ENCODE data around the gene PLD5. TPM values are rescaled to one million over a fixed set of nuclear protein-coding genes. Genes with fewer than 3 reads are reported as not detected.

PLD5 gene
- total RNA-seq, 5 donors from 2014 or later (not counting 1 experiment from before 2014, with no cell fraction given) = not detected

DNA sequence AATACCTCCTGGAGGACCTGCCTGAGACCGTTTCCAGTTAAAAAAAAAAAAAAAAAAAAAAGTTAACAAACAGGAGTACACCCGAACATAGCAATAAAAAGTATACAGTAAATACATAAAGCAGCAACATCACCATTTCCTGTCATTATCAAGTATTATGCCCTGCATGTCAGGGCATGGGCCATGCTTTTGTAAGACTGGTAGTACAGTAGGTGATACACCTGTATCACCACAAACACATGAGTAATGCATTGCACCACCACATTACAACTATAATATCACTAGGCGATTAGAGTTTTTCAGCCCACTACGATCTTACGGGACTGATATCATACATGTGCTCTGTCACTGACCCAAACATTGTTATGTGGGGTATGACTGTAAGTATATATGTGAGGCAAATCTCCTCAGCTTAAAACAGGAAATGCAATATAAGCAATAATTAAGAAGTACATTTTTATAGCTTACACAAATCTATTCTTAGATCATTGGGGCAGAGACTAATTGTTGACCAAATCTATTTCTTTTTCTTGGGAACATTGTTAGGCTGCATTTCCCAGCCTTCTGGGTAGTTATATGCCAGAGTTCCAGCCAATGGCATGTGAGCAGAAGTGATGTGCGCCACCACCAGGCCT, 98.1 kb downstream of the PLD5 start:
- WGBS (ENCODE audit: insufficient coverage) = no CpG with 5 or more reads among the region's 6 CpGs
- no peaks in the 10 kb centered on the region for H3K36me3 ChIP-seq (ENCODE audit: control insufficient read depth in 2 of 2, extremely low read depth in 1 of 2, insufficient read depth in 1 of 2, low read length in 1 of 2)
- no peak overlapping the region for H3K27ac ChIP-seq (ENCODE audit: low read length)
- Mint-ChIP-seq H3K27me3 (peaks cover 0 to 4% of the 10 kb centered on the region in 2 donors), H3K27ac (no peak overlapping the region), H3K4me3 (no peak overlapping the region), H3K9me3 (peaks cover 0 to 9% (median 2%) of the 10 kb centered on the region in 3 donors), H3K4me1 (no peaks in the 10 kb centered on the region), H3K36me3 (no peaks in the 10 kb centered on the region)
- ChIA-PET CTCF (no interaction called here), POLR2A (no interaction called here)
- no peak for ATAC-seq (replicated peaks in 1 of 4)
- no peak for DNase-seq
- H3K4me1 ChIP-seq (ENCODE audit: control insufficient read depth in 1 of 2, extremely low read depth in 1 of 2, insufficient read depth in 2 of 2, low read length in 2 of 2) = no peaks in the 10 kb centered on the region
- no peak overlapping the region for H3K4me3 ChIP-seq (ENCODE audit: control insufficient read depth in 1 of 2, extremely low read depth in 1 of 2, low read length in 1 of 2)
- H3K27me3 ChIP-seq (replicated peaks in 1 of 2; ENCODE audit: control insufficient read depth in 2 of 2, extremely low read depth in 1 of 2, insufficient read depth in 2 of 2, low read length in 1 of 2) = peaks cover 0 to 4% of the 10 kb centered on the region in 2 experiments
- no peaks in the 10 kb centered on the region for H3K9me3 ChIP-seq

DNA sequence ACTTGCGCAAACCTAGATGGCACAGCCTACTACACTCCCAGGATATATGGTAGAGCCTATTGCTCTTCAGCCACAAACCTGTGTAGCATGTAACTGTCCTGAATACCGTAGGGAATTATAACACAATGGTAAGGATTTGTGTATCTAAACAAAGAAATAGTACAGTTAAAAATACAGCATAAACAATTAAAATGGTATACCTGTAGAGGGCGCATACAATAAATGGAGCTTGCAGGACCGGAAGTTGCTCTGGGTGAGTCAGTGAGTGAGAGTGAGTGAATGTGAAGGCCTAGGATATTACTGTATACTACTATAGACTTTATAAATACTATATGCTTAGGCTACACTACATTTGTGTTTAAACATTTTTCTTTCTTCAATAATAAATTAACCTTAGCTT, 99.3 kb downstream of the PLD5 start:
- DNase-seq (no peak), ATAC-seq (replicated peaks in 1 of 4) (no peak)
- Histone ChIP-seq H3K27me3 (replicated peaks in 1 of 2; ENCODE audit: control insufficient read depth in 2 of 2, extremely low read depth in 1 of 2, insufficient read depth in 2 of 2, low read length in 1 of 2) (peaks cover 0 to under 1% of the 10 kb centered on the region in 2 experiments), H3K27ac (ENCODE audit: low read length) (no peak overlapping the region), H3K4me3 (ENCODE audit: control insufficient read depth in 1 of 2, extremely low read depth in 1 of 2, low read length in 1 of 2) (no peak overlapping the region), H3K9me3 (no peaks in the 10 kb centered on the region), H3K4me1 (ENCODE audit: control insufficient read depth in 1 of 2, extremely low read depth in 1 of 2, insufficient read depth in 2 of 2, low read length in 2 of 2) (no peaks in the 10 kb centered on the region), H3K36me3 (ENCODE audit: control insufficient read depth in 2 of 2, extremely low read depth in 1 of 2, insufficient read depth in 1 of 2, low read length in 1 of 2) (no peaks in the 10 kb centered on the region)
- H3K27me3 Mint-ChIP-seq = no peaks in the 10 kb centered on the region
- no peaks in the 10 kb centered on the region for H3K4me1 Mint-ChIP-seq
- no peaks in the 10 kb centered on the region for H3K9me3 Mint-ChIP-seq
- no peak overlapping the region for H3K27ac Mint-ChIP-seq
- no CpG with 5 or more reads among the region's 4 CpGs for WGBS (ENCODE audit: insufficient coverage)
- CTCF ChIA-PET = interaction anchor here in 1 of 2 donors (0.6 kb wide), 1 partner anchor 431 kb away, joined by 3 read pairs; no protein-coding TSS in a partner anchor
- H3K4me3 Mint-ChIP-seq = no peak overlapping the region
- POLR2A ChIA-PET = no interaction called here
- H3K36me3 Mint-ChIP-seq = no peaks in the 10 kb centered on the region

DNA sequence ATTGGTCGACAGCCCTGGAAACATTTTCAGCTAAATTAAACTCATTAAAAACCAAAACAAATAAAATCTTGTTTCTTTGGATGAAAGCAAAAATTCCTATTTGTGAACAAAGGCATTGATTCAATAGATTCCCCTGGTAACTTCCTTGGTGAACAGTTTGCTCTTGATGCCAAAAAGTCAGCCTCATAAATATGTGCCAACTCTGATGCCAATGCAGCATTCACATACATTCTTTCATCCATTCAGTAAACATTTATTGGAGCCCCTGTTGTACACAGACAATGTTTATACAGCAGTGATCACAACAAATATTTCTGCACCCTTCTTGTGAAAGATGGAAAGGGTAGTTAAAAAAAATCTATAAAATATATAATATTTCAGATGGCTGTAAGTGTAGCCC, 107.8 kb downstream of the PLD5 start:
- POLR2A ChIA-PET = no interaction called here

DNA sequence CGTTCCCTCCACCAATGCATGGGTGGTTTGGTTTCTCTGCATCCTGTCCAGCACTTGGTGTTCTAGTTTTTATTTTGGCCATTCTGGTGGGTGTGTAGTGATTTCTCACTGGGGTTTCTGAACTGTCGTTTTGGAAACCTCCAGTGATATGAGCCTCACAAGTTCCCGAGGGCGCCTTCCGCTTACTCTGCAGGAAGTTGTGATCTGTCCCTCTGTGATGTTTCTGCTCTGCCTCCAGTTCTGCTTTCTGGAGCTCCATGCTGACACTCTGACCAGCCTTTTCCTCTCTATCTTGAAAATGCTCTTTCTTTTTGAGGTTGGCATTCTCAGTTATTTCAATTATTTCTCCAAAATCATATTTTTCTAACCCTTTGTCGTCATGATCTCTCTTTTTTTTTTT, 111.6 kb downstream of the PLD5 start:
- H3K4me1 ChIP-seq (ENCODE audit: control insufficient read depth in 1 of 2, extremely low read depth in 1 of 2, insufficient read depth in 2 of 2, low read length in 2 of 2) = no peaks in the 10 kb centered on the region
- H3K27me3 Mint-ChIP-seq = peaks cover 0 to 3% of the 10 kb centered on the region in 2 donors
- no peak overlapping the region for H3K27ac Mint-ChIP-seq
- H3K27me3 ChIP-seq (replicated peaks in 1 of 2; ENCODE audit: control insufficient read depth in 2 of 2, extremely low read depth in 1 of 2, insufficient read depth in 2 of 2, low read length in 1 of 2) = no peaks in the 10 kb centered on the region
- no peak overlapping the region for H3K27ac ChIP-seq (ENCODE audit: low read length)
- no peaks in the 10 kb centered on the region for H3K36me3 Mint-ChIP-seq
- H3K4me3 ChIP-seq (ENCODE audit: control insufficient read depth in 1 of 2, extremely low read depth in 1 of 2, low read length in 1 of 2) = no peak overlapping the region
- no peak for DNase-seq
- peaks cover 0 to 6% (median 0%) of the 10 kb centered on the region in 3 donors for H3K9me3 Mint-ChIP-seq
- no peak for ATAC-seq (replicated peaks in 1 of 4)
- no peaks in the 10 kb centered on the region for H3K9me3 ChIP-seq
- H3K4me3 Mint-ChIP-seq = no peak overlapping the region
- WGBS (ENCODE audit: insufficient coverage) = 30% methylated on average over 3 of the region's 6 CpGs
- no peaks in the 10 kb centered on the region for H3K4me1 Mint-ChIP-seq
- CTCF ChIA-PET = no interaction called here
- POLR2A ChIA-PET = no interaction called here
- H3K36me3 ChIP-seq (ENCODE audit: control insufficient read depth in 2 of 2, extremely low read depth in 1 of 2, insufficient read depth in 1 of 2, low read length in 1 of 2) = no peaks in the 10 kb centered on the region

More for the DNA sequence above, 107.8 kb downstream of the PLD5 start:
- Histone ChIP-seq H3K27ac (ENCODE audit: low read length) (no peak overlapping the region), H3K9me3 (no peaks in the 10 kb centered on the region), H3K36me3 (ENCODE audit: control insufficient read depth in 2 of 2, extremely low read depth in 1 of 2, insufficient read depth in 1 of 2, low read length in 1 of 2) (no peaks in the 10 kb centered on the region), H3K4me3 (ENCODE audit: control insufficient read depth in 1 of 2, extremely low read depth in 1 of 2, low read length in 1 of 2) (no peak overlapping the region), H3K4me1 (ENCODE audit: control insufficient read depth in 1 of 2, extremely low read depth in 1 of 2, insufficient read depth in 2 of 2, low read length in 2 of 2) (no peaks in the 10 kb centered on the region), H3K27me3 (replicated peaks in 1 of 2; ENCODE audit: control insufficient read depth in 2 of 2, extremely low read depth in 1 of 2, insufficient read depth in 2 of 2, low read length in 1 of 2) (peaks cover 0 to 3% of the 10 kb centered on the region in 2 experiments)
- CTCF ChIA-PET = no interaction called here
- Mint-ChIP-seq H3K27me3 (peaks cover 0 to 3% of the 10 kb centered on the region in 2 donors), H3K27ac (no peak overlapping the region), H3K4me3 (no peak overlapping the region), H3K4me1 (no peaks in the 10 kb centered on the region), H3K36me3 (no peaks in the 10 kb centered on the region), H3K9me3 (peaks cover 0 to 4% (median 0%) of the 10 kb centered on the region in 3 donors)
- no CpG with 5 or more reads among the region's 1 CpG for WGBS (ENCODE audit: insufficient coverage)
- ATAC-seq (replicated peaks in 1 of 4) (no peak), DNase-seq (no peak)

DNA sequence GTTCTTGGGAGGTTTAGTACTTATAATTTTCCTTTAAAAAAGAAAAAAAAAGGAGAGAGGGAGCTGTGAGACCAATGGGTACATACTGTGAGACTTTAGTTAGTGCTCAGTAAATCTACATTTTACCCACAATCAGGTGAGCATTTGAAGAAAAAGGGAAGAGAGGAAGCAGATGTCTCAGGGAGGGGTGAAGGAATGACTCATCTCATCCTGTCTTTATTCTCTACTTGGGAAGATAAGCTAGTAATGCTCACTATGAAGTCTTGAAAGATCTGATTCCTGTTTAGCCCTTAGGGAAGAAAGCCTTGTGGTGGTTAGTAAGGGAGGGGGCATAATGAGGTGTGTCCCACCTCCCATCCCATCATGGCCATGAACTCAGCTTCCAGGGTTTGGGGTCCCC, 112.6 kb downstream of the PLD5 start:
- no peaks in the 10 kb centered on the region for H3K4me1 ChIP-seq (ENCODE audit: control insufficient read depth in 1 of 2, extremely low read depth in 1 of 2, insufficient read depth in 2 of 2, low read length in 2 of 2)
- no peak overlapping the region for H3K27ac ChIP-seq (ENCODE audit: low read length)
- ATAC-seq (replicated peaks in 1 of 4) = no peak
- no peaks in the 10 kb centered on the region for H3K9me3 ChIP-seq
- no peaks in the 10 kb centered on the region for H3K36me3 ChIP-seq (ENCODE audit: control insufficient read depth in 2 of 2, extremely low read depth in 1 of 2, insufficient read depth in 1 of 2, low read length in 1 of 2)
- no peaks in the 10 kb centered on the region for H3K27me3 Mint-ChIP-seq
- no peak overlapping the region for H3K4me3 Mint-ChIP-seq
- CTCF ChIA-PET = no interaction called here
- H3K27me3 ChIP-seq (replicated peaks in 1 of 2; ENCODE audit: control insufficient read depth in 2 of 2, extremely low read depth in 1 of 2, insufficient read depth in 2 of 2, low read length in 1 of 2) = no peaks in the 10 kb centered on the region
- H3K36me3 Mint-ChIP-seq = no peaks in the 10 kb centered on the region
- POLR2A ChIA-PET = no interaction called here
- no peak for DNase-seq
- no peak overlapping the region for H3K4me3 ChIP-seq (ENCODE audit: control insufficient read depth in 1 of 2, extremely low read depth in 1 of 2, low read length in 1 of 2)
- no peaks in the 10 kb centered on the region for H3K4me1 Mint-ChIP-seq
- no peak overlapping the region for H3K27ac Mint-ChIP-seq
- peaks cover 0 to 6% (median 0%) of the 10 kb centered on the region in 3 donors for H3K9me3 Mint-ChIP-seq

DNA sequence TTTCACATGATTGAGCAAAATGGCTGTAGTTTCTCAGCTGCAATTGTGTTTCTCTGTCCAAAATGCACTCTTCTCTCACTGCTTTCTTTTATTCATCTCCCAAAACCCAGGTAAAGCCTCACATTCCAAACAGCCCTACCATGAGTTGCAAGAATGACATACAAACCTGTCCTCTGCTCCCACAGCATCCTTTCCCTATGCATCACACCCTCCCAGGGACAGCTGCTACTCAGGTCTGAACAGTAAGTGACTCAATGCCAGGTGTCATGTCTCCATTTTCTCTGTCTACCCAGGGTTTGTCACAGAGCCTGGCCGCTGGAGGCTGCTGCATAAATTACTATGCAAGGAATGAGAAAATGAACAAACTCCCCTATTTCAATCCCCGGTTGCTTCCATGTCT, 118.5 kb downstream of the PLD5 start:
- Mint-ChIP-seq H3K36me3 (no peaks in the 10 kb centered on the region), H3K4me3 (no peak overlapping the region), H3K27me3 (peaks cover 0 to 10% of the 10 kb centered on the region in 2 donors), H3K27ac (no peak overlapping the region), H3K9me3 (peaks cover 0 to 7% (median 0%) of the 10 kb centered on the region in 3 donors), H3K4me1 (no peaks in the 10 kb centered on the region)
- CTCF ChIA-PET = no interaction called here
- DNase-seq (no peak), ATAC-seq (replicated peaks in 1 of 4) (no peak)
- Histone ChIP-seq H3K9me3 (no peaks in the 10 kb centered on the region), H3K27me3 (replicated peaks in 1 of 2; ENCODE audit: control insufficient read depth in 2 of 2, extremely low read depth in 1 of 2, insufficient read depth in 2 of 2, low read length in 1 of 2) (no peaks in the 10 kb centered on the region), H3K4me3 (ENCODE audit: control insufficient read depth in 1 of 2, extremely low read depth in 1 of 2, low read length in 1 of 2) (no peak overlapping the region), H3K36me3 (ENCODE audit: control insufficient read depth in 2 of 2, extremely low read depth in 1 of 2, insufficient read depth in 1 of 2, low read length in 1 of 2) (no peaks in the 10 kb centered on the region), H3K27ac (ENCODE audit: low read length) (no peak overlapping the region), H3K4me1 (ENCODE audit: control insufficient read depth in 1 of 2, extremely low read depth in 1 of 2, insufficient read depth in 2 of 2, low read length in 2 of 2) (no peaks in the 10 kb centered on the region)
- POLR2A ChIA-PET = no interaction called here
- WGBS (ENCODE audit: insufficient coverage) = 100% methylated on average over 1 of the region's 2 CpGs

DNA sequence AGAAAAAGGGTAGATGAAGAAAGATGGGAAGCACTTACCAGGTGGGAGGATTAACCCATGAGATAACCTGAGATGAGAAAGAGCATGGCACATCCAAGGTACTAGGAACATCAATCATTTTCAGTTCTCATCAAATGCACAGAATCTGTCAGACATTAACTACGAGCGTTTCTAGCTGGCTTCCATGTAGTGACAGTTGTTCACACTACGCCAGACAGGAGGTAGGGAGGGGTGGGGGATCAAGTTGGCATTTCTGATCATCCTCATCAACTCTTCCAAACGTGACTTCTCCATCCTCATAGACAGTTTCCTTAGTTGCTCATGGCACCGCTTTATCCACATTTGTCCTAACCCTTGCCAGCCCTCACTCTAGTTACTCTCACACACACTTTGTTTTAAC, 120.2 kb downstream of the PLD5 start:
- no peaks in the 10 kb centered on the region for H3K4me1 Mint-ChIP-seq
- no peaks in the 10 kb centered on the region for H3K36me3 Mint-ChIP-seq
- CTCF ChIA-PET = no interaction called here
- H3K9me3 Mint-ChIP-seq = peaks cover 0 to 6% (median 0%) of the 10 kb centered on the region in 3 donors
- Histone ChIP-seq H3K36me3 (ENCODE audit: control insufficient read depth in 2 of 2, extremely low read depth in 1 of 2, insufficient read depth in 1 of 2, low read length in 1 of 2) (no peaks in the 10 kb centered on the region), H3K9me3 (no peaks in the 10 kb centered on the region), H3K4me3 (ENCODE audit: control insufficient read depth in 1 of 2, extremely low read depth in 1 of 2, low read length in 1 of 2) (no peak overlapping the region), H3K27ac (ENCODE audit: low read length) (no peak overlapping the region), H3K4me1 (ENCODE audit: control insufficient read depth in 1 of 2, extremely low read depth in 1 of 2, insufficient read depth in 2 of 2, low read length in 2 of 2) (no peaks in the 10 kb centered on the region), H3K27me3 (replicated peaks in 1 of 2; ENCODE audit: control insufficient read depth in 2 of 2, extremely low read depth in 1 of 2, insufficient read depth in 2 of 2, low read length in 1 of 2) (no peaks in the 10 kb centered on the region)
- 100% methylated on average over 1 of the region's 5 CpGs for WGBS (ENCODE audit: insufficient coverage)
- POLR2A ChIA-PET = no interaction called here
- DNase-seq = no peak
- no peak overlapping the region for H3K27ac Mint-ChIP-seq
- H3K27me3 Mint-ChIP-seq = peaks cover 0 to 11% of the 10 kb centered on the region in 2 donors
- no peak overlapping the region for H3K4me3 Mint-ChIP-seq
- ATAC-seq (replicated peaks in 1 of 4) = no peak

Data from T-cell (primary cell).